ENCODE data around the gene KIF5A.
A peak's percentile ranks its signal among the peaks of the same experiment; 100 is the strongest.
"Not testable (repeated sequence)": the region's sequence is repeated elsewhere in the genome, so short reads cannot be mapped to it uniquely, and the experiment has no call there.

KIF5A gene

GRCh38 chr12:57549909-57550640 is at the start of gene KIF5A:
Gene KIF5A, plus strand, starts transcription at chr12:57550044. Its CDS starts 228 bp downstream, at chr12:57550272.
- Mint-ChIP-seq H3K36me3 (ENCODE audit: low read depth) (no peaks in the 10 kb centered on the region), H3K4me1 (peaks cover 30% of the 10 kb centered on the region), H3K4me3 (peak within 1 kb of the TSS; percentile 58 to 67 (median 65)), H3K9me3 (no peaks in the 10 kb centered on the region), H3K27me3 (ENCODE audit: low read depth) (peaks cover 72% of the 10 kb centered on the region), H3K27ac (no peak within 1 kb of the TSS)
- TF ChIP-seq CTCF (IDR thresholded peaks at IDR 0.05; ENCODE audit: unreplicated experiment in 3 of 3): no peak

GRCh38 chr12:57500213-57500612 is 49.6 kb upstream of the KIF5A start:
- Mint-ChIP-seq H3K36me3 (ENCODE audit: low read depth) (peaks cover 86% of the 10 kb centered on the region), H3K27ac (no peak overlapping the region), H3K4me1 (no peaks in the 10 kb centered on the region)

GRCh38 chr12:57502311-57502969 is 47.4 kb upstream of the KIF5A start:
- Mint-ChIP-seq H3K36me3 (ENCODE audit: low read depth) (peaks cover 81% of the 10 kb centered on the region), H3K27ac (peak overlapping the region in 1 of 3 experiments; percentile 17)
- H3K9me3 Mint-ChIP-seq; H3K27me3 Mint-ChIP-seq (ENCODE audit: low read depth); H3K4me1 Mint-ChIP-seq; H3K4me3 Mint-ChIP-seq: not testable (repeated sequence)

More at GRCh38 chr12:57500213-57500612, 49.6 kb upstream of the KIF5A start:
- Mint-ChIP-seq H3K4me3 (no peak overlapping the region), H3K9me3 (peaks cover 2% of the 10 kb centered on the region), H3K27me3 (ENCODE audit: low read depth) (peaks cover 4% of the 10 kb centered on the region)
- TF ChIP-seq CTCF (IDR thresholded peaks at IDR 0.05; ENCODE audit: unreplicated experiment in 3 of 3): no peak

- not testable (repeated sequence) for H3K27me3 Mint-ChIP-seq (ENCODE audit: low read depth); H3K9me3 Mint-ChIP-seq; H3K4me1 Mint-ChIP-seq; H3K27ac Mint-ChIP-seq; H3K4me3 Mint-ChIP-seq
- peaks cover 73% of the 10 kb centered on the region for H3K36me3 Mint-ChIP-seq (ENCODE audit: low read depth)
These were observed 43.3 kb upstream of the KIF5A start for GRCh38 chr12:57506541-57506940.

- H3K4me1 Mint-ChIP-seq; H3K27me3 Mint-ChIP-seq (ENCODE audit: low read depth); H3K27ac Mint-ChIP-seq; H3K4me3 Mint-ChIP-seq; H3K9me3 Mint-ChIP-seq: not testable (repeated sequence)
- peaks cover 75% of the 10 kb centered on the region for H3K36me3 Mint-ChIP-seq (ENCODE audit: low read depth)
These were observed 42.0 kb upstream of the KIF5A start for GRCh38 chr12:57507796-57508195.

- Mint-ChIP-seq H3K27me3 (ENCODE audit: low read depth) (no peaks in the 10 kb centered on the region), H3K4me3 (no peak overlapping the region), H3K4me1 (no peaks in the 10 kb centered on the region), H3K27ac (no peak overlapping the region), H3K36me3 (ENCODE audit: low read depth) (peaks cover 73% of the 10 kb centered on the region), H3K9me3 (peaks cover 4% of the 10 kb centered on the region)
- TF ChIP-seq CTCF (IDR thresholded peaks at IDR 0.05; ENCODE audit: unreplicated experiment in 3 of 3): no peak
These were observed 38.7 kb upstream of the KIF5A start for GRCh38 chr12:57511161-57511560.

- TF ChIP-seq CTCF (IDR thresholded peaks at IDR 0.05; ENCODE audit: unreplicated experiment in 3 of 3): no peak
- H3K4me3 Mint-ChIP-seq: no peak overlapping the region
- peaks cover 73% of the 10 kb centered on the region for H3K36me3 Mint-ChIP-seq (ENCODE audit: low read depth)
- no peaks in the 10 kb centered on the region for H3K27me3 Mint-ChIP-seq (ENCODE audit: low read depth)
- no peaks in the 10 kb centered on the region for H3K4me1 Mint-ChIP-seq
- H3K9me3 Mint-ChIP-seq: peaks cover 4% of the 10 kb centered on the region
- no peak overlapping the region for H3K27ac Mint-ChIP-seq
These were observed 38.1 kb upstream of the KIF5A start for GRCh38 chr12:57511588-57512325.
